PC-3 (cell line): ENCODE data around the gene CACNA1B. TPM values are rescaled to one million over a fixed set of nuclear protein-coding genes. Genes with fewer than 3 reads are reported as not detected.

ENCODE experiments used
- ATAC-seq: fragments of 200-7000 bp; cut with Tn5 transposase; 2 replicates; pipeline ENCODE4 v1.9.1; 2020; ENCODE audit warnings: mild to moderate bottlenecking, moderate library complexity
- BruUV-seq: library from RNA; stranded (reverse); fragments of 400-500 nt; replicated peaks from 2 replicates; lab custom pipeline; 2021; lab: Mats Ljungman, UMichigan
- CTCF ChIA-PET: fragments of 300-600 bp; sonication (Branson Sonifier 250); formaldehyde crosslinking; loops from one replicate; lab custom pipeline; 2022; ENCODE audit warnings: antibody characterized with exemption; lab: Charles Lee
- POLR2A ChIA-PET: fragments of 300-600 bp; sonication (Branson Sonifier 250); formaldehyde crosslinking; loops from one replicate; lab custom pipeline; 2022; ENCODE audit warnings: antibody characterized with exemption; ENCODE audit not compliant: unreplicated experiment; lab: Charles Lee
- DNase-seq: peaks from one replicate; pipeline ENCODE4 v3.0.0-alpha.2; 2015
- H2AFZ ChIP-seq: fragments of 300-600 bp; sonication (generic); 2 replicates; pipeline ENCODE4 v1.6.0; 2016; ENCODE audit warnings: antibody characterized with exemption, low read length
- H3F3A ChIP-seq: fragments of 300-600 bp; sonication (generic); one replicate; pipeline ENCODE4 v1.6.0; 2017; ENCODE audit warnings: antibody characterized with exemption, low read length, control low read depth, mild to moderate bottlenecking; ENCODE audit not compliant: unreplicated experiment
- H3K27ac ChIP-seq: fragments of 300-600 bp; sonication (generic); 2 replicates; pipeline ENCODE4 v1.5.1; 2016; ENCODE audit warnings: mild to moderate bottlenecking, low read length
- H3K27me3 ChIP-seq: fragments of 300-600 bp; sonication (generic); 2 replicates; pipeline ENCODE4 v1.6.1; 2016; ENCODE audit warnings: low read length, mixed read lengths
- H3K36me3 ChIP-seq: fragments of 300-600 bp; sonication (generic); 2 replicates; pipeline ENCODE4 v1.6.1; 2016; ENCODE audit warnings: low read depth, mixed run types, low read length, mixed read lengths
- H3K4me1 ChIP-seq: fragments of 300-600 bp; sonication (generic); 2 replicates; pipeline ENCODE4 v1.5.1; 2016; ENCODE audit warnings: low read length; ENCODE audit not compliant: insufficient read depth
- H3K4me2 ChIP-seq: fragments of 300-600 bp; sonication (generic); 2 replicates; pipeline ENCODE4 v1.6.0; 2016; ENCODE audit warnings: low read length
- H3K4me3 ChIP-seq: fragments of 300-600 bp; sonication (generic); 2 replicates; pipeline ENCODE4 v1.5.1; 2016; ENCODE audit warnings: mild to moderate bottlenecking, low read length, mixed read lengths
- H3K79me2 ChIP-seq: fragments of 300-600 bp; sonication (generic); 2 replicates; pipeline ENCODE4 v1.6.1; 2017; ENCODE audit warnings: low read length, mixed read lengths
- H3K9ac ChIP-seq: fragments of 300-600 bp; sonication (generic); 2 replicates; pipeline ENCODE4 v1.6.0; 2016; ENCODE audit warnings: mild to moderate bottlenecking, low read length
- H3K9me2 ChIP-seq: fragments of 300-600 bp; sonication (generic); replicated peaks from 2 replicates; pipeline ENCODE4 v1.6.1; 2016; ENCODE audit warnings: mixed run types, low read length, mixed read lengths
- H3K9me3 ChIP-seq: fragments of 300-600 bp; sonication (generic); 2 replicates; pipeline ENCODE4 v1.6.1; 2016; ENCODE audit warnings: low read length, mixed read lengths
- H4K20me1 ChIP-seq: fragments of 300-600 bp; sonication (generic); 2 replicates; pipeline ENCODE4 v1.6.1; 2016; ENCODE audit warnings: low read length, mixed read lengths
- CTCF ChIP-seq: fragments of 300-600 bp; sonication (generic); conservative IDR thresholded peaks from 2 replicates; pipeline ENCODE4 v1.5.1; 2017; ENCODE audit warnings: antibody characterized with exemption, low read depth, mild to moderate bottlenecking, low read length
- EZH2 ChIP-seq: fragments of 300-600 bp; sonication (generic); IDR thresholded peaks from one replicate; pipeline ENCODE4 v1.6.1; 2017; ENCODE audit warnings: antibody characterized with exemption, mild to moderate bottlenecking, low read length; ENCODE audit not compliant: unreplicated experiment
- EZH2phosphoT487 ChIP-seq: fragments of 300-600 bp; sonication (generic); IDR thresholded peaks from 2 replicates; pipeline ENCODE4 v1.6.1; 2018; ENCODE audit warnings: mild to moderate bottlenecking, antibody characterized with exemption, low read length, borderline replicate concordance
- intact Hi-C: fragments of 100-400 bp; cut with micrococcal nuclease; formaldehyde crosslinking; loops from 2 replicates; pipeline ENCODE4 v1.9.0; 2023
- total RNA-seq: library from RNA; depleted of rRNA; stranded (reverse); fragments of >200 nt; gene quantifications from 2 replicates; pipeline ENCODE4 v1.2.3, GENCODE V29; 2014

The CACNA1B gene
- total RNA-seq, 1 experiment from 2014 or later, result not detected

DNA sequence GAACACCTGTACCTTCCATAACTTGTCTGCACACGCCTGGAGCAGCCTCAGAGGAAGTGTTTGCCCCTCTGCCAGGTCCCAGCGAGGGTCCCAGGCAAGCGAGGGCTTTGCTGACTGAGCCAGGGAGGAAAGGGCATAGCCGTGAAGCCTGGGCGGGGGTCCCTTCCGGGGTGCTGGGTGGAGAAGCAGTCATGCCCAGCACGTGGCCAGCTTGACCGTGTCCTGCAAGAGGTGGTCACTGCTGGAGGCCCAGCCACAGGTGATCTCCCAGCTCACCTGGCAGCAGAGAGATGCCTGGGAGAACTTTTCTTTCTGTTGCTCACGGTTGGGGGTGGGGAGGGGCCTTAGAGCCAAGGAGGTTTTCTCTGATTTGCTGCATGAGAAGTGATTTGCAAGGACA is 195.3 kb downstream of the CACNA1B start:
- H3K9me3 ChIP-seq, result no peaks in the 10 kb centered on the region
- no peak overlapping the region for H3K4me2 ChIP-seq
- no peak overlapping the region for H3K27ac ChIP-seq
- no peaks in the 10 kb centered on the region for H3K36me3 ChIP-seq
- no TSS peak for BruUV-seq
- no peaks in the 10 kb centered on the region for H4K20me1 ChIP-seq
- CTCF ChIA-PET, result no interaction called here
- intact Hi-C loops, result no loop called here
- no peak for ATAC-seq
- H3K79me2 ChIP-seq, result no peaks in the 10 kb centered on the region
- no peak for DNase-seq
- TF ChIP-seq EZH2 (no peak), EZH2phosphoT487 (no peak), CTCF (no peak)
- H3F3A ChIP-seq, result no peaks in the 10 kb centered on the region
- H3K4me3 ChIP-seq, result no peak overlapping the region
- H3K27me3 ChIP-seq, result peaks cover 8% of the 10 kb centered on the region; the same call in 1 of the 2 replicates
- no peaks in the 10 kb centered on the region for H3K4me1 ChIP-seq
- no peaks in the 10 kb centered on the region for H3K9me2 ChIP-seq
- POLR2A ChIA-PET, result no interaction called here
- H3K9ac ChIP-seq, result no peak overlapping the region
- H2AFZ ChIP-seq, result no peak overlapping the region

DNA sequence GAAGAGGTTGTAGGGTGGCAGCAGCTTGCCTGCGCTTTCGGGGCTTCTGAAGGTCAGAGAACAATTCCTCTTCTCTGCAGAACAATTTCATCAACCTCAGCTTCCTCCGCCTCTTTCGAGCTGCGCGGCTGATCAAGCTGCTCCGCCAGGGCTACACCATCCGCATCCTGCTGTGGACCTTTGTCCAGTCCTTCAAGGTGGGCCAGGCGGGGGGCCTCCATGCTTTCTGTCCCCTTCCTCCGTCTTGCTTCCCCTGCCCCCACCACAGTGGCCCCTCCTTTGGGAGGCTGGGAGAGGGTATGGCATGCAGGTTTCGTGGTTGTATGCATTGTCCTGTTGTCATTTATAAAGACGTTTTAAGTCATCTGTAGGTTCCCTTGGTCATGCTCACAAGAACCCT is 195.8 kb downstream of the CACNA1B start:
- Histone ChIP-seq H3K9ac (no peak overlapping the region), H2AFZ (no peak overlapping the region), H3K4me3 (no peak overlapping the region), H3K36me3 (no peaks in the 10 kb centered on the region), H3K27ac (no peak overlapping the region), H3K27me3 (peaks cover 8% of the 10 kb centered on the region; the same call in 1 of the 2 replicates), H3F3A (no peaks in the 10 kb centered on the region), H4K20me1 (no peaks in the 10 kb centered on the region), H3K9me2 (no peaks in the 10 kb centered on the region), H3K4me1 (no peaks in the 10 kb centered on the region), H3K9me3 (no peaks in the 10 kb centered on the region), H3K4me2 (no peak overlapping the region), H3K79me2 (no peaks in the 10 kb centered on the region)
- ATAC-seq (no peak), DNase-seq (no peak)
- TF ChIP-seq EZH2phosphoT487 (no peak), EZH2 (no peak), CTCF (no peak)
- no TSS peak for BruUV-seq
- POLR2A ChIA-PET, result no interaction called here
- intact Hi-C loops, result no loop called here
- CTCF ChIA-PET, result no interaction called here

DNA sequence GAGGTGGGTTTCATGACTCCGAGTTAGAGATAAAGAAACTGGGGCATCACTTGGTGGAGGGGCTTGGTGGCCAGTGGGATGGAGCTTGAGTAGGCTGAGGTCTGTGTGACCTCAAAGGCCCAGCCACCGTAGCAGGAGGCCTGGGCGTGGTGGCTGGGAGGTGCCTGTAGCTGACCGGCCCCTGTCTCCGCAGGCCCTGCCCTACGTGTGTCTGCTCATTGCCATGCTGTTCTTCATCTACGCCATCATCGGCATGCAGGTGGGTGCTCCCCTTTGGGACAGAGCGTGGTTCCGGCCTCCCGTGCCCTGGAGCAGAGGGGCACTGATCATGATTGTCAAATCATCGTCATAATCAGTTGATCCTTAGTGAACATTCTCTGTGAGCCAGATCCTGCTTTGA is 196.2 kb downstream of the CACNA1B start:
- Histone ChIP-seq H3K4me3 (no peak overlapping the region), H3K4me1 (no peaks in the 10 kb centered on the region), H2AFZ (no peak overlapping the region), H3K79me2 (no peaks in the 10 kb centered on the region), H3K36me3 (no peaks in the 10 kb centered on the region), H3K9ac (no peak overlapping the region), H3F3A (no peaks in the 10 kb centered on the region), H3K27ac (no peak overlapping the region), H3K27me3 (peaks cover 8% of the 10 kb centered on the region; the same call in 1 of the 2 replicates), H3K9me3 (no peaks in the 10 kb centered on the region), H3K9me2 (no peaks in the 10 kb centered on the region), H3K4me2 (no peak overlapping the region), H4K20me1 (no peaks in the 10 kb centered on the region)
- ChIA-PET POLR2A (no interaction called here), CTCF (no interaction called here)
- intact Hi-C loops, result no loop called here
- TF ChIP-seq EZH2 (no peak), CTCF (no peak), EZH2phosphoT487 (no peak)
- BruUV-seq, result no TSS peak
- no peak for ATAC-seq
- no peak for DNase-seq
